HEK293T (cell line): ENCODE measurements around the gene SERTAD2.

ENCODE experiments used
- ARNT ChIP-seq: fragments of 450-650 bp; IDR thresholded peaks from 2 replicates; pipeline ENCODE4 v1.6.1; 2017; ENCODE audit warnings: mild to moderate bottlenecking
- BHLHE40 ChIP-seq: fragments of 450-650 bp; IDR thresholded peaks from 2 replicates; pipeline ENCODE4 v1.6.1; 2016; ENCODE audit warnings: mild to moderate bottlenecking, moderate library complexity, borderline replicate concordance
- CTBP1 ChIP-seq: fragments of 450-650 bp; IDR thresholded peaks from 2 replicates; pipeline ENCODE4 v1.6.1; 2016; ENCODE audit warnings: borderline replicate concordance
- ELF4 ChIP-seq: fragments of 450-650 bp; IDR thresholded peaks from 2 replicates; pipeline ENCODE4 v1.6.1; 2017; ENCODE audit warnings: antibody characterized with exemption
- FOXA1 ChIP-seq: fragments of 450-650 bp; IDR thresholded peaks from 2 replicates; pipeline ENCODE4 v1.6.1; 2016; ENCODE audit warnings: mild to moderate bottlenecking
- FOXK2 ChIP-seq: fragments of 450-650 bp; IDR thresholded peaks from 2 replicates; pipeline ENCODE4 v1.6.1; 2016; ENCODE audit warnings: mild to moderate bottlenecking
- FOXM1 ChIP-seq: fragments of 450-650 bp; IDR thresholded peaks from 2 replicates; pipeline ENCODE4 v1.6.1; 2017; ENCODE audit warnings: mild to moderate bottlenecking, borderline replicate concordance
- HDGF ChIP-seq: fragments of 450-650 bp; IDR thresholded peaks from 2 replicates; pipeline ENCODE4 v1.6.1; 2017; ENCODE audit warnings: antibody characterized with exemption, borderline replicate concordance
- SP1 ChIP-seq: fragments of 450-650 bp; IDR thresholded peaks from 2 replicates; pipeline ENCODE4 v1.6.1; 2017
- SUZ12 ChIP-seq: fragments of 450-650 bp; IDR thresholded peaks from 2 replicates; pipeline ENCODE4 v1.6.1; 2016; ENCODE audit warnings: mild to moderate bottlenecking
- TARDBP ChIP-seq: fragments of 450-650 bp; IDR thresholded peaks from 2 replicates; pipeline ENCODE4 v1.6.1; 2016
- ZNF384 ChIP-seq: fragments of 450-650 bp; IDR thresholded peaks from 2 replicates; pipeline ENCODE4 v1.6.1; 2016

DNA sequence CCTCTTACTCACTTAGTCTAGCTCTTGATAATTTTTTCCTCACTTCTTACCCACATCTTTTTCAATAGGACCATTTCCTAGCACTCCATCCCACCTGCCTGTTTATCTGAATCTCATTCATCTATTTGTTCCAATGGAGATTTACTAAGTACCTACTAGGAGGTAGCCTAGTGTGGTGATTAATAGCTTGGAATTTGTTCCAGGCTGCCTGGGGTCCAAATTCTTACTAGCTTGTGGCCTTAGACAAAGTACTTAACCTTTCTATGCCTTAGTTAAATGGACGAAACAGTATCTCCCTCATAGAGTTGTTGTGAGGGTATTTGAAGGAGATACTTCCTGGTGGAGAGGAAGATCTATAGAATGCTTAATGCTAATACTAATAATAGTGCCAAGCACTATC is 42.9 kb upstream of the SERTAD2 start:
- no peak for TF ChIP-seq SUZ12
- TF ChIP-seq FOXK2: no peak
- no peak for TF ChIP-seq ELF4
- TF ChIP-seq TARDBP: no peak
- no peak for TF ChIP-seq SP1
- no peak for TF ChIP-seq FOXM1
- TF ChIP-seq ARNT: no peak
- TF ChIP-seq ZNF384: no peak
- no peak for TF ChIP-seq BHLHE40
- TF ChIP-seq CTBP1: no peak
- TF ChIP-seq FOXA1: no peak
- no peak for TF ChIP-seq HDGF
